ENCODE data around the gene ESYT2. TPM values are rescaled to one million over a fixed set of nuclear protein-coding genes. Genes with fewer than 3 reads are reported as not detected.

Gene ESYT2
- total RNA-seq, 1 donor from 2014 or later = 62.4 TPM

DNA sequence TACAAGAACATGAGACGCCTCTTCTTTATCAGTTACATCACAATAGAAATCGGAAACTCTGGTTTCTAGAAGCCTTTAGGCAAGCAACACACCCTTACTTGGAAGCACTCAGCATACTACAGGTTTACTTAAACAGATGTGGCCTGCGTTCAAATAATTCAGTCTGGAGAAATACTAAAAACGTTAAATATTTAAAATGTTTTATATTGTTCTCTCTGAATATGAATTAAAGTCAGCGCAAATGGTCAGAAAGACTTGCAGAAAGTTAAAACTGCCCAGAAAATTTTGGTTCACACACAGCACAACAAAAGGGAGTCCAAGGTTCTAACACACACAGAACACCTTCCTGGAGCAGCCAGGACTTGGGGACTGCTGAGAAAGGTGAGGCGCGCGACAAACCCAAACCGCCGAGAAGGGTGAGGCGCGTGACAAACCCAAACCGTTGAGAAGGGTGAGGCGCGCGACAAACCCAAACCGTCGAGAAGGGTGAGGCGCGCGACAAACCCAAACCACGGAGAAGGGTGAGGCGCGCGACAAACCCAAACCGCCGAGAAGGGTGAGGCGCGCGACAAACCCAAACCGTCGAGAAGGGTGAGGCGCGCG, 25.8 kb downstream of the ESYT2 start:
- no peak for DNase-seq (ENCODE audit: low spot score)
- peaks cover 9% of the 10 kb centered on the region for H3K9me3 Mint-ChIP-seq
- intact Hi-C loops (cut with micrococcal nuclease) = no loop called here
- H3K4me3 Mint-ChIP-seq (ENCODE audit: low read depth) = no peak overlapping the region
- peaks cover 59% of the 10 kb centered on the region for H3K36me3 Mint-ChIP-seq (ENCODE audit: low read depth)
- no peak overlapping the region for H3K27ac Mint-ChIP-seq
- no peaks in the 10 kb centered on the region for H3K27me3 Mint-ChIP-seq (ENCODE audit: low read depth)
- peaks cover 30% of the 10 kb centered on the region for H3K4me1 Mint-ChIP-seq (ENCODE audit: low read depth)

DNA sequence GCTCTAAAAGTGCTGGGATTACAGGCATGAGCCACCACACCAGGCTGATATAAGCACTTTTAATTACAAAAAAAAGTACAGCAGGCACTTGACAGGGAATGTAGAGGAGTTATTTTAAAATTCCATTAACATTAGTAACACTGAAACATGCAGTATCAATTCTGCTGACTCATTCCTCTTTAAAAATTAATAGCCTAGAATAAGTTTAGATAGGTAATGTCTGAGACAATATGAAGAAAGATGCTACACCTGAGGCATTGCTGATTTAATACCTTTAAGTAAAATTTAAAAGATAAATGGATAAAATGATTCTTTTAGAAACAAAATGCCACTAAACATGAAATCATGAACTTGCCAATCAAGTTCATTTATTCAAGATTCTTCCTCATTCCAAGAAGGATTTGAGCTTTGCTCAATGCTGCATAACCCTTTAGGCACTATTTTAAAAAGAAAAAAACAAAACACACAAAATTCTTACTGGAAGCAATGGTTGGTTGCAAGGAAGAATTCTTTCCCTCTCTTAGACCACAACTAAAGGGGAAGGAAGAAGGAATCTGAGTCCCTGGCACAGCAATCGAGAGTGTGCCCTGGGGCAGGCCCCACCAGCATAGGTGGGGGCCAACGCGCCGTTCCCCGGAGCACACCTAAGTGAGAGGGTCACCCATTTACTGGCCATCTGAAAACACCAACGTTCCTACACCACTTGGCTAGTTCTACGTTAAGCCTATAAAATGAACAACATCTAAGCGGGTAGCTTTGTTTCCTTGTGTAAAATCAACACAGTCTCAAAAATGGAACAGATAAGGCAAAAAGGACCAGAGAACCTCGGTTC, 26.6 kb downstream of the ESYT2 start:
- peak overlapping the region; percentile 30 for H3K4me3 Mint-ChIP-seq (ENCODE audit: low read depth)
- H3K4me1 Mint-ChIP-seq (ENCODE audit: low read depth) = peaks cover 30% of the 10 kb centered on the region
- peaks cover 55% of the 10 kb centered on the region for H3K36me3 Mint-ChIP-seq (ENCODE audit: low read depth)
- DNase-seq (ENCODE audit: low spot score) = no peak
- intact Hi-C loops (cut with micrococcal nuclease) = no loop called here
- H3K27me3 Mint-ChIP-seq (ENCODE audit: low read depth) = no peaks in the 10 kb centered on the region
- H3K9me3 Mint-ChIP-seq = peaks cover 9% of the 10 kb centered on the region
- H3K27ac Mint-ChIP-seq = peak overlapping the region; percentile 28

GRCh38 chr7:158798741-158799140, 30.6 kb downstream of the ESYT2 start:
- peaks cover 23% of the 10 kb centered on the region for H3K4me1 Mint-ChIP-seq (ENCODE audit: low read depth)
- H3K27ac Mint-ChIP-seq = no peak overlapping the region
- peaks cover 45% of the 10 kb centered on the region for H3K36me3 Mint-ChIP-seq (ENCODE audit: low read depth)
- intact Hi-C loops (cut with micrococcal nuclease) = no loop called here
- no peaks in the 10 kb centered on the region for H3K27me3 Mint-ChIP-seq (ENCODE audit: low read depth)
- H3K9me3 Mint-ChIP-seq = no peaks in the 10 kb centered on the region
- no peak for DNase-seq (ENCODE audit: low spot score)
- no peak overlapping the region for H3K4me3 Mint-ChIP-seq (ENCODE audit: low read depth)

- Mint-ChIP-seq H3K27ac (no peak overlapping the region), H3K36me3 (ENCODE audit: low read depth) (peaks cover 52% of the 10 kb centered on the region), H3K4me3 (ENCODE audit: low read depth) (no peak overlapping the region), H3K4me1 (ENCODE audit: low read depth) (peaks cover 11% of the 10 kb centered on the region), H3K9me3 (no peaks in the 10 kb centered on the region), H3K27me3 (ENCODE audit: low read depth) (no peaks in the 10 kb centered on the region)
- DNase-seq (ENCODE audit: low spot score) = no peak
- intact Hi-C loops (cut with micrococcal nuclease) = no loop called here
Observed at GRCh38 chr7:158796667-158797066, 32.6 kb downstream of the ESYT2 start.

DNA sequence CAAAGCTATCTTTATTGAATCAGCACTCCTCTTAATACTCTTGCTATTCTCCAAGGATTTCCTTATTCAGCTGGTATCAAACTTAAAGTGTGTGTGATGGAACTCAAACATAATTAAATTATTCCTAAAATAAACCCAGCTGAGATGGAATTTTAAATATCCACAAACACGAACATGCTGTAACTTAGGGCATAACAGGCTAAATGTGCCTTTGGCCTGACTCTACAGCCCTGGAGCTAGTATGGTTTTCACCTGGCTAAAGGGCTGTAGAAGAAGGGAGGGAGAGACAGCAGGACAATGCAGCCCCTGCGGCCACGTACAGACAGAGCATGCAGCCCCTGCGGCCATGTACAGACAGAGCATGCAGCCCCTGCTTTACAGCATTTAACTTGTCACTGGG, 34.0 kb downstream of the ESYT2 start:
- no peaks in the 10 kb centered on the region for H3K27me3 Mint-ChIP-seq (ENCODE audit: low read depth)
- no peak overlapping the region for H3K4me3 Mint-ChIP-seq (ENCODE audit: low read depth)
- H3K36me3 Mint-ChIP-seq (ENCODE audit: low read depth) = peaks cover 63% of the 10 kb centered on the region
- no peak for DNase-seq (ENCODE audit: low spot score)
- H3K4me1 Mint-ChIP-seq (ENCODE audit: low read depth) = peaks cover 7% of the 10 kb centered on the region
- intact Hi-C loops (cut with micrococcal nuclease) = no loop called here
- no peak overlapping the region for H3K27ac Mint-ChIP-seq
- no peaks in the 10 kb centered on the region for H3K9me3 Mint-ChIP-seq

GRCh38 chr7:158791107-158791506, 38.2 kb downstream of the ESYT2 start:
- H3K36me3 Mint-ChIP-seq (ENCODE audit: low read depth) = peaks cover 74% of the 10 kb centered on the region

DNA sequence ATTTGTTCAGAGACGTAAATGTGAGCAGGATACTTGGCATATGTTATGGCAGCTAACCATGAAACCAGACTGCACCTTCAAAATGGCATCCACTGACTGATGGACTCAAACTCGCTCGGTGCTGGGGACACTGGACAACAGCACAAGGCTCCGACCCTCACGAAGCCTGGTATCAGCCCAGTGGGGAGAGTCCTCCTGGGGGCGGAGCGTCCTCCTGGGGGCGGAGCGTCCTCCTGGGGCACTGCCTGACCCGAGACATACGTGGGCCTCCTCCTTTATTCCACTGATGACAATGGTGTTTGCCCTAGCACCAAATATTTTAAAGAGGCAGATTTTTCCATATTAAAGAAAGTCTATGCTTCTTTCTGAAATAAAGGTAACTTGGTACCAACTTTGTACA, 39.5 kb downstream of the ESYT2 start:
- H3K4me1 Mint-ChIP-seq (ENCODE audit: low read depth) = peaks cover 4% of the 10 kb centered on the region
- H3K36me3 Mint-ChIP-seq (ENCODE audit: low read depth) = peaks cover 66% of the 10 kb centered on the region
- no peak overlapping the region for H3K4me3 Mint-ChIP-seq (ENCODE audit: low read depth)
- H3K27ac Mint-ChIP-seq = no peak overlapping the region
- no peak for DNase-seq (ENCODE audit: low spot score)
- intact Hi-C loops (cut with micrococcal nuclease) = no loop called here
- no peaks in the 10 kb centered on the region for H3K9me3 Mint-ChIP-seq
- H3K27me3 Mint-ChIP-seq (ENCODE audit: low read depth) = no peaks in the 10 kb centered on the region

More at GRCh38 chr7:158791107-158791506, 38.2 kb downstream of the ESYT2 start:
- Mint-ChIP-seq H3K4me1 (ENCODE audit: low read depth) (peaks cover 4% of the 10 kb centered on the region), H3K27me3 (ENCODE audit: low read depth) (no peaks in the 10 kb centered on the region), H3K9me3 (no peaks in the 10 kb centered on the region), H3K27ac (no peak overlapping the region), H3K4me3 (ENCODE audit: low read depth) (no peak overlapping the region)
- intact Hi-C loops (cut with micrococcal nuclease) = no loop called here
- no peak for DNase-seq (ENCODE audit: low spot score)

DNA sequence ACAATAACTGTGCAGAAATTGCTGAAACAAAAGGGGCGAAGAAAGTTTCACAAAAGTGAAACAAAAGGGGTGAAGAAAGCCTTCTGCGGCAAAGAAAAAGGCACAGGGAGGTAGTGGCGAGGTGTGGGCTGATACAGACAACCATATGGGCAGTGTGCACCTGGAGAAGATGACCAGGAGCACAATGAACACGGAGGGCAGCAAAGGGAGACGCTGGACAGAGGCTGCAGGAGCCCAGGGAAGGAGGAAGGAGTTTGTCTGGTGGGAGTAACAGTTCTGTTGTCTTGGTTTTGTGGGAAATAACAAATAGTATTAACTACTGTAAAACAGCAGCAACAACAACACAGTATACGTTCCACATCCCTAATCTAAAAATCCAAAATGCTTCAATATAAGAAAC, 42.4 kb downstream of the ESYT2 start:
- no peak for DNase-seq (ENCODE audit: low spot score)
- intact Hi-C loops (cut with micrococcal nuclease) = no loop called here
- Mint-ChIP-seq H3K36me3 (ENCODE audit: low read depth) (peaks cover 53% of the 10 kb centered on the region), H3K27me3 (ENCODE audit: low read depth) (no peaks in the 10 kb centered on the region), H3K9me3 (no peaks in the 10 kb centered on the region), H3K4me1 (ENCODE audit: low read depth) (no peaks in the 10 kb centered on the region), H3K27ac (no peak overlapping the region), H3K4me3 (ENCODE audit: low read depth) (no peak overlapping the region)

DNA sequence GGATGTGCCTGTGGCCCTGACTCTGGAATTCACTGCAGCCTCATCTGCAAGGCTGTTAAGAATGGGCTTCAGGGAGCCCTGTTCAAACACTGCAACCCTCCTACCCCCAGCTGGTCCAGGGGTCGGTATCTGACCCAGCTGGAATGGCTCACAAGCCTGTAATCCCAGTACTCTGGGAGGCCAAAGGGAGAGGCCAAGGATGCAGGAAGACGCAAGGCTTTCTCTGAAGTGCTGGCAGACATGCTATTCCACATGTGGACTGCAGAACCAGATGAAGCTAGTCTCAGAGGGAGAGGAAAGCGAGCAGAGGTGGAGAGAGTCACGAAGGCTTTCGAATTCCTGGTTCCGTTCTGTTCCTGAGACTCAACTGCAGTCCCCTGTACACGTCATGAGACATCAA, 45.0 kb downstream of the ESYT2 start:
- peaks cover 34% of the 10 kb centered on the region for H3K36me3 Mint-ChIP-seq (ENCODE audit: low read depth)
- H3K4me1 Mint-ChIP-seq (ENCODE audit: low read depth) = peaks cover 6% of the 10 kb centered on the region

GRCh38 chr7:158783595-158783994, 45.7 kb downstream of the ESYT2 start:
- DNase-seq (ENCODE audit: low spot score) = no peak
- peaks cover 13% of the 10 kb centered on the region for H3K4me1 Mint-ChIP-seq (ENCODE audit: low read depth)
- peak overlapping the region; percentile 8 for H3K27ac Mint-ChIP-seq
- no peak overlapping the region for H3K4me3 Mint-ChIP-seq (ENCODE audit: low read depth)
- H3K9me3 Mint-ChIP-seq = no peaks in the 10 kb centered on the region
- H3K36me3 Mint-ChIP-seq (ENCODE audit: low read depth) = peaks cover 37% of the 10 kb centered on the region
- intact Hi-C loops (cut with micrococcal nuclease) = no loop called here
- H3K27me3 Mint-ChIP-seq (ENCODE audit: low read depth) = no peaks in the 10 kb centered on the region

More for the DNA sequence above, 45.0 kb downstream of the ESYT2 start:
- H3K27me3 Mint-ChIP-seq (ENCODE audit: low read depth) = no peaks in the 10 kb centered on the region
- no peak overlapping the region for H3K27ac Mint-ChIP-seq
- no peak overlapping the region for H3K4me3 Mint-ChIP-seq (ENCODE audit: low read depth)
- H3K9me3 Mint-ChIP-seq = no peaks in the 10 kb centered on the region
- no peak for DNase-seq (ENCODE audit: low spot score)
- intact Hi-C loops (cut with micrococcal nuclease) = no loop called here

- H3K27me3 Mint-ChIP-seq (ENCODE audit: low read depth) = no peaks in the 10 kb centered on the region
- DNase-seq (ENCODE audit: low spot score) = no peak
Observed at GRCh38 chr7:158782761-158783401, 46.4 kb downstream of the ESYT2 start.

DNA sequence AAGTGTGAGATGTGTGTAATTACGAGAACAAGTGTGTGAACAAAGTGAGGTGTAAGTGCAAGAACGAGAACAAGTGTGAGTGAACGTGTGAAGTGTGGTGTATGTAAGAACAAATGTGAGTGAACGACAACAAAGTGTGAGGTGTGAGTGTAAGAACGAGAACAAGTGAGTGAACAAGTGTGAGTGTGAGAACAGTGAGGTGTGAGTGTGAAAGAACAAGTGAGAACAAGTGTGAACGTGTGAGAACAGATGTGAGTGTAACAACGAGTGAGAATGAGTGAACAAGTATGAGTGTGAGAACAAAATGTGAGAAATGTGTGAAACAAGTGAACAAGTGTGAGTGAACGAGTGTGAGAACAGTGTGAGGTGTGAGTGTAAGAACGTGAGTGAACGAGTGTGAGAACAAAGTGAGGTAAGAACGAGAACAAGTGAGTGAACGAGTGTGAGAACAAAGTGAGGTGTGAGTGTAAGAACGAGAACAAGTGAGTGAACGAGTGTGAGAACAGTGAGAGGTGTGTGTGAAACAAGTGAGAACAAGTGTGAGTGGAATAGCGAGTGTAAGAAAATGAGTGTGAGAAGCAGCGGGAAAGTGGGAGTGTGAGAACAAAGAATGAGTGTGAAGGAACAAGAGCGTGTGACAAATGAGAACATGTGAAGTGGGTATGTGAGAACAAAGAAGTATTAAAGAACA, 47.2 kb downstream of the ESYT2 start:
- no peak for DNase-seq (ENCODE audit: low spot score)
- H3K4me1 Mint-ChIP-seq (ENCODE audit: low read depth) = peaks cover 26% of the 10 kb centered on the region
- H3K9me3 Mint-ChIP-seq = no peaks in the 10 kb centered on the region
- H3K36me3 Mint-ChIP-seq (ENCODE audit: low read depth) = peaks cover 35% of the 10 kb centered on the region
- H3K27me3 Mint-ChIP-seq (ENCODE audit: low read depth) = no peaks in the 10 kb centered on the region
- intact Hi-C loops (cut with micrococcal nuclease) = no loop called here
- no peak overlapping the region for H3K4me3 Mint-ChIP-seq (ENCODE audit: low read depth)
- no peak overlapping the region for H3K27ac Mint-ChIP-seq

More at GRCh38 chr7:158782761-158783401, 46.4 kb downstream of the ESYT2 start:
- peaks cover 35% of the 10 kb centered on the region for H3K36me3 Mint-ChIP-seq (ENCODE audit: low read depth)
- no peaks in the 10 kb centered on the region for H3K9me3 Mint-ChIP-seq
- H3K4me3 Mint-ChIP-seq (ENCODE audit: low read depth) = no peak overlapping the region
- peaks cover 18% of the 10 kb centered on the region for H3K4me1 Mint-ChIP-seq (ENCODE audit: low read depth)
- intact Hi-C loops (cut with micrococcal nuclease) = no loop called here
- no peak overlapping the region for H3K27ac Mint-ChIP-seq

All from activated T-helper 2 cell treated with anti-CD3 and anti-CD28 coated beads, Interferon-gamma antibody, Interleukin-2, Interleukin-4, amounts not matched to agents 10 μg/mL and 5 μg/mL and 100 μg/mL, durations not matched to agents 14 hours and 24 hours and 36 hours (primary cell).